ENCODE data around the gene HPN. TPM values are rescaled to one million over a fixed set of nuclear protein-coding genes. Genes with fewer than 3 reads are reported as not detected.

Gene HPN
- total and polyA plus RNA-seq, 2 of the 13 experiments (the other 11 are each of a cell fraction or from before 2014, with no cell fraction given), result 46.7 to 261 TPM

DNA sequence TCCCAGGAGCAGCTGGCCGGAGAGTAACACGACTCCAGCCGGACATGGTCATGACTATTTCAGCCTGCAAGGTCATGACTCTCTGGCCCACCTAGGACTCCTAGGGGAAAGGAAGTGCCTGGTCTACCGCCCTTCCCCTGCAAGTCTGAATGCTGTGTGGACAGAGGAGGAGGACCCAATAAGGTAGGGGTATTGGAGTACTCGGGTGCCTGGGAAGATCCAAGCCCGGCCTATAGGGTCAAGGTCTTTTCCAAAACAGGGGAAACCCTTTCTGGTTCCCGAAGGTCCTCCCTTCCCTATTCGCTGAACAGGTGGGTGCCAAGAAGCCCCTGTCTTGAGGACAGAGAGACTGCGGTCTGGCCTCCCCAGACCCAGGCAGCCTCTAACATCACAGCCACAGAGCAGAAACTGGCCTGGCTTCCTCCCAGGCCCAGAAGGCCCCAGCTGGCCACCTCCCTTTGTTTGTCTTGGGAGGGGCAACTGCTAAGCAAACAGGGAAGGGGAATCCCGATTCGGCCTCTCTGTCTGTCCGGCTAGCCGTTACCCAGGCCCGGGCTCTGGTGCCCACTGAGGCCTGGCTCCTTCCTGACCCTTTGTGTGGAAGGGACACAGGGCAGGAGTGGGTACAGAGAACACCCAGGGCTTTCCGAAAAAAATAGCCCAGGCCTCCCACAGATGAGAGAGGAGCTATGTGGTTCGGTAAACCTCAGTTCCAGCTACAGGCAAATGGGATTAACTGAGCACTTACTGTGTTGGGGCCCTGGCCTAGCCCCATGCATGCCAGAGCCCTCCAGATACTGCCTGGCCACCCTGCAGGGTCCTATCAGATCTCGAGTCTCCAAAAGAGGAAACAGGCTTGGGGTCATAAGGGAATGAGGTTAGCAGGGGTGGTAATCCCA is 46.6 kb upstream of the HPN start (continued):
- TF ChIP-seq, protein P1, sequence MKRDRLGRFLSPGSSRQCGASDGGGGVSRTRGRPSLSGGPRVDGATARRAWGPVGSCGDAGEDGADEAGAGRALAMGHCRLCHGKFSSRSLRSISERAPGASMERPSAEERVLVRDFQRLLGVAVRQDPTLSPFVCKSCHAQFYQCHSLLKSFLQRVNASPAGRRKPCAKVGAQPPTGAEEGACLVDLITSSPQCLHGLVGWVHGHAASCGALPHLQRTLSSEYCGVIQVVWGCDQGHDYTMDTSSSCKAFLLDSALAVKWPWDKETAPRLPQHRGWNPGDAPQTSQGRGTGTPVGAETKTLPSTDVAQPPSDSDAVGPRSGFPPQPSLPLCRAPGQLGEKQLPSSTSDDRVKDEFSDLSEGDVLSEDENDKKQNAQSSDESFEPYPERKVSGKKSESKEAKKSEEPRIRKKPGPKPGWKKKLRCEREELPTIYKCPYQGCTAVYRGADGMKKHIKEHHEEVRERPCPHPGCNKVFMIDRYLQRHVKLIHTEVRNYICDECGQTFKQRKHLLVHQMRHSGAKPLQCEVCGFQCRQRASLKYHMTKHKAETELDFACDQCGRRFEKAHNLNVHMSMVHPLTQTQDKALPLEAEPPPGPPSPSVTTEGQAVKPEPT (CRISPR knock-in tag; IDR thresholded peaks at IDR 0.05; ENCODE audit: low read depth), result 0 out of 2 replicates have a peak, but pooled peaks have one; percentile 35
- 0 out of 2 replicates have a peak, but pooled peaks have one; percentile 48 for TF ChIP-seq TOE1 (CRISPR knock-in tag; IDR thresholded peaks at IDR 0.05)
- TF ChIP-seq GATA4 (IDR thresholded peaks at IDR 0.05; ENCODE audit: borderline replicate concordance, low read depth), result peak; percentile 57; the same call in 1 of the 2 replicates
- peak; percentile 63 for TF ChIP-seq HIC2 (CRISPR knock-in tag; IDR thresholded peaks at IDR 0.05; ENCODE audit: low read depth)
- TF ChIP-seq ZNF282 (IDR thresholded peaks at IDR 0.05; ENCODE audit: partially characterized antibody), result no peak
- no peak; the same call in 1 of the 2 replicates for TF ChIP-seq NFYB (CRISPR knock-in tag; IDR thresholded peaks at IDR 0.05)
- 0 out of 2 replicates have a peak, but pooled peaks have one; percentile 43 for TF ChIP-seq ZKSCAN8 (CRISPR knock-in tag; IDR thresholded peaks at IDR 0.05; ENCODE audit: borderline replicate concordance)
- no peak for TF ChIP-seq MAF1 (CRISPR knock-in tag; IDR thresholded peaks at IDR 0.05; ENCODE audit: borderline replicate concordance)
- TF ChIP-seq, protein P2, sequence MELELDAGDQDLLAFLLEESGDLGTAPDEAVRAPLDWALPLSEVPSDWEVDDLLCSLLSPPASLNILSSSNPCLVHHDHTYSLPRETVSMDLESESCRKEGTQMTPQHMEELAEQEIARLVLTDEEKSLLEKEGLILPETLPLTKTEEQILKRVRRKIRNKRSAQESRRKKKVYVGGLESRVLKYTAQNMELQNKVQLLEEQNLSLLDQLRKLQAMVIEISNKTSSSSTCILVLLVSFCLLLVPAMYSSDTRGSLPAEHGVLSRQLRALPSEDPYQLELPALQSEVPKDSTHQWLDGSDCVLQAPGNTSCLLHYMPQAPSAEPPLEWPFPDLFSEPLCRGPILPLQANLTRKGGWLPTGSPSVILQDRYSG (CRISPR knock-in tag; IDR thresholded peaks at IDR 0.05), result no peak
- TF ChIP-seq ZNF790 (CRISPR knock-in tag; IDR thresholded peaks at IDR 0.05; ENCODE audit: borderline replicate concordance), result no peak
- TF ChIP-seq PBX3 (CRISPR knock-in tag; IDR thresholded peaks at IDR 0.05; ENCODE audit: borderline replicate concordance), result no peak
- TF ChIP-seq ZHX2 (IDR thresholded peaks at IDR 0.05; ENCODE audit: low read depth), result peak; percentile 46; the same call in 1 of the 2 replicates
- TF ChIP-seq ZHX2 (CRISPR knock-in tag; IDR thresholded peaks at IDR 0.05; ENCODE audit: borderline replicate concordance), result no peak; the same call in 1 of the 2 replicates
- no peak for TF ChIP-seq XRCC5 (optimal IDR thresholded peaks at IDR 0.05; ENCODE audit: low read length)
- no peak for TF ChIP-seq ZNF562 (CRISPR knock-in tag; IDR thresholded peaks at IDR 0.05; ENCODE audit: borderline replicate concordance)
- no peak; the same call in 1 of the 2 replicates for TF ChIP-seq ZNF350 (CRISPR knock-in tag; IDR thresholded peaks at IDR 0.05; ENCODE audit: borderline replicate concordance, low read depth)
